Naive B cell (primary cell): ENCODE measurements around the gene MT1HL1. TPM values are rescaled to one million over a fixed set of nuclear protein-coding genes. Genes with fewer than 3 reads are reported as not detected.

Experiments used
- ATAC-seq, 2 donors: fragments of 150-1000 bp; cut with Tn5 transposase; 2 replicates each; pipeline ENCODE4 v1.10.0; 2021; ENCODE audit warnings: low read depth in 2 of 2, mild to moderate bottlenecking in 2 of 2, moderate library complexity in 2 of 2
- DNase-seq: peaks from one replicate; pipeline ENCODE4 v3.0.0; 2022
- H3K27ac Mint-ChIP-seq, 6 donors: one replicate each; pipeline ENCODE4 v1.8.0; 2020 to 2022; ENCODE audit warnings: mild to moderate bottlenecking in 6 of 6, mixed read lengths in 6 of 6, moderate library complexity in 5 of 6, inconsistent platforms in 2 of 6
- H3K27me3 Mint-ChIP-seq, 3 donors: one replicate each; pipeline ENCODE4 v1.8.0; 2021 to 2022; ENCODE audit warnings: mixed read lengths in 3 of 3, mild to moderate bottlenecking in 1 of 3
- H3K36me3 Mint-ChIP-seq, 2 donors: one replicate each; pipeline ENCODE4 v1.8.0; 2020 to 2022; ENCODE audit warnings: mixed read lengths in 2 of 2, inconsistent platforms in 1 of 2, mild to moderate bottlenecking in 1 of 2
- H3K4me1 Mint-ChIP-seq, 3 donors: one replicate each; pipeline ENCODE4 v1.8.0; 2020 to 2022; ENCODE audit warnings: mixed read lengths in 3 of 3, inconsistent platforms in 1 of 3, mild to moderate bottlenecking in 1 of 3, moderate library complexity in 1 of 3
- H3K4me3 Mint-ChIP-seq, 8 donors: one replicate each; pipeline ENCODE4 v1.8.0; 2020 to 2022; ENCODE audit warnings: mild to moderate bottlenecking in 8 of 8, mixed read lengths in 8 of 8, moderate library complexity in 8 of 8, inconsistent platforms in 2 of 8
- H3K9me3 Mint-ChIP-seq, 7 donors: one replicate each; pipeline ENCODE4 v1.8.0; 2020 to 2022; ENCODE audit warnings: mixed read lengths in 7 of 7, mild to moderate bottlenecking in 5 of 7, inconsistent platforms in 2 of 7, moderate library complexity in 1 of 7
- polyA plus RNA-seq, 6 donors: library from polyadenylated mRNA; unstranded; fragments of 300-500 nt; fragmentation: Illumina TruSeq; gene quantifications; one replicate each; pipeline ENCODE4 v1.2.3, GENCODE V29; 2021; ENCODE audit warnings: low read depth in 6 of 6

Gene MT1HL1
- polyA plus RNA-seq, 6 donors from 2014 or later: not detected

DNA sequence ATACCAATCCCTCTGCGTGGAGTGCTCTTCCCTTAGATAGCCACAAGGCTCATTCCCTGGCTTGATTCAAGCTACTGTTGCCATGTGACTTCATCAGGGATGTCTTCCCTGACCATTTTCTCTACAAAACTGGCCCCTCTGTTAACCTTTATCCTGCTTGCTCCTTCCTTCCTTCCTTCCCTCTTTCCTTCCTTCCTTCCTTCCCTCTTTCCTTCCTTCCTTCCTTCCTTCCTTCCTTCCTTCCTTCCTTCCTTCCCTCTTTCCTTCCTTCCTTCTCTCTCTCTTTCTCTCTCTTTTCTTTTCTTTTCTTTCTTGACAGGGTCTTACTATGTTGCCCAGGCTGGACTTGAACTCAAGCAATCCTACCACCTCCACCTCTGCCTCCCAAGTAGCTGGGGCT, 31.5 kb upstream of the MT1HL1 start:
- Mint-ChIP-seq H3K9me3 (no peaks in the 10 kb centered on the region), H3K36me3 (no peaks in the 10 kb centered on the region), H3K4me1 (no peaks in the 10 kb centered on the region), H3K4me3 (no peak overlapping the region), H3K27me3 (peaks cover 6 to 16% (median 13%) of the 10 kb centered on the region in 3 donors), H3K27ac (no peak overlapping the region)
- DNase-seq (no peak), ATAC-seq (no peak)

DNA sequence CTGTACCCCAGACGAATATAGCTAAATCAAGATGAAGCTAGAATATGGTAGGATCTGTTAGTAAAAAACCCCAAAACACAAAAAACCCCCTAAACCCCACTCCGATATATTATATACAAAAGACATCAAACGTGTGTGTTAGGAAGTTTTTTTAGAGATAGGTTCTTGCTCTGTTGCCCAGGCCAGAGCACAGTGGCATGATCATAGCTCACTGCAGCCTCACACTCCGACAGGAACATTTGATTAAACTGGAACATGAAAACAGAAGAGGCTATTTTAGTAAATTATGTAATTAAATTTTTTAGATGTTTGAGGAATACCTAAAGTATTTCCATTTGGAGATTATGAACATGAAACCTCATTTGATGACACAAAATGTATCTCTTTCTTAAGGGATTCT, 29.6 kb upstream of the MT1HL1 start:
- no peaks in the 10 kb centered on the region for H3K4me1 Mint-ChIP-seq
- no peak overlapping the region for H3K4me3 Mint-ChIP-seq
- peaks cover 0 to 9% (median 0%) of the 10 kb centered on the region in 7 donors for H3K9me3 Mint-ChIP-seq
- H3K36me3 Mint-ChIP-seq: no peaks in the 10 kb centered on the region
- no peak for ATAC-seq
- no peak for DNase-seq
- peaks cover 7 to 21% (median 16%) of the 10 kb centered on the region in 3 donors for H3K27me3 Mint-ChIP-seq
- H3K27ac Mint-ChIP-seq: no peak overlapping the region

DNA sequence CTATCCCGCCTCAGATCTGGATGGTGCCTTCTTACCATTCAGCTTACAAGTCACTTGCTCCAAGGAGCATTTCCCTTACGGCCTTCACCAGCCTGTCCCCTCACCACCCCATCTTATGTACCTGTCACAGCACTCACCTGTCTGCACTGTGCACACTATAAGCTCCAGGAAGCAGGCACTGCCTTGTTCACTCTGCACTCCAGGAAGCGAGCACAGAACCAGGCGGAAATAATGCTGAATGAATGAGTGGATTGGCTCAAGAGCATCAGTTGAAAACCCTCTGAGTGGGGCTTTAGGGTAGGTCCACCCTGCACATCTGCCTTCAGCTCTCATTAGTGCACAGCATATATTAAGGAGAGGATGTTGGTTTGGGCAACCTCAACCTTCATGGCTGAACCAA, 28.8 kb upstream of the MT1HL1 start:
- Mint-ChIP-seq H3K4me3 (no peak overlapping the region), H3K27me3 (peaks cover 7 to 24% (median 16%) of the 10 kb centered on the region in 3 donors), H3K36me3 (no peaks in the 10 kb centered on the region), H3K9me3 (peaks cover 0 to 9% (median 0%) of the 10 kb centered on the region in 7 donors), H3K27ac (no peak overlapping the region), H3K4me1 (no peaks in the 10 kb centered on the region)
- DNase-seq (no peak), ATAC-seq (no peak)

DNA sequence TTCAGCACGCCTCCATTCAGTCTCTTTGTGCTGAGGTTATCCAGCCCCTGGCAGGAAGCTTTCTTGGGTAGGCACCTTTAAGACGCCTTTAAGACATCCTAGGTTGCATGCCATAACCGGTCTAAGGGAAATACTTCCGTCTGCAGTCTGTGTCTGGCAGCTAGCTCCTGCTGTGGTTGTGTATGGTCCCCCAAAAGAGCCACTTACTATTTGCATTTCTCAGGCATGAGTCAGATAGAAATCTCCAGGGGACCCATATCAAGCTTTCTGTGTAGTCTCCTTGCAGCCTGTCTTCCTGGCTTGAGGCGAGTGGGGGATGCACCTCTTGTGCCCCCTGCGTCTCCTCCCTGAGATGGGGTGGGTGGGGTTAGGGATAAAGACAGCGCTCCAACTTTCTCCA, 27.8 kb upstream of the MT1HL1 start:
- H3K4me3 Mint-ChIP-seq: no peak overlapping the region
- no peaks in the 10 kb centered on the region for H3K4me1 Mint-ChIP-seq
- no peak for DNase-seq
- H3K27me3 Mint-ChIP-seq: peaks cover 7 to 30% (median 16%) of the 10 kb centered on the region in 3 donors
- no peak for ATAC-seq
- H3K36me3 Mint-ChIP-seq: no peaks in the 10 kb centered on the region
- H3K9me3 Mint-ChIP-seq: peaks cover 0 to 13% (median 2%) of the 10 kb centered on the region in 7 donors
- no peak overlapping the region for H3K27ac Mint-ChIP-seq

DNA sequence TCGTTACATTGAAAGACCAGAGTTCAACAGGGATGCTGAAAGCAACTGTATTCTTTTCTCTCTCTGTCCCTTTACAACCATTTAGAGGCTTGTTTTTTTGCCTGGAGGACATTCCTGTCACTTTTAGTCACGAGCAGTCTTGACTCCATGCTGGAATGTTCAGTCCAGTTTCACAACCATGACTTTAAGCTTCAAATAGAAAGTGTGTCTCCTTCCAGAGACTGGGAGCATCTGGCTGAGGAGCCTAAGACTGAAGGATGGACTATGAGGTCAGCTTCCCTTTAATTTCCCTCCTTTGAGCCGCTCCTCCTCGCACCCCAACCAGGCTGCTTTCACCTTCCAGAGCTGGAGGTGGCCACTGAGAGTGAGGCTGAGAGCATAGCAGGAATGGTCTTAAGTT, 27.2 kb upstream of the MT1HL1 start:
- DNase-seq (no peak), ATAC-seq (no peak)
- H3K4me3 Mint-ChIP-seq: no peak overlapping the region
- H3K36me3 Mint-ChIP-seq: no peaks in the 10 kb centered on the region
- H3K27me3 Mint-ChIP-seq: peaks cover 7 to 30% (median 16%) of the 10 kb centered on the region in 3 donors
- no peaks in the 10 kb centered on the region for H3K4me1 Mint-ChIP-seq
- H3K9me3 Mint-ChIP-seq: peaks cover 0 to 13% (median 2%) of the 10 kb centered on the region in 7 donors
- no peak overlapping the region for H3K27ac Mint-ChIP-seq

DNA sequence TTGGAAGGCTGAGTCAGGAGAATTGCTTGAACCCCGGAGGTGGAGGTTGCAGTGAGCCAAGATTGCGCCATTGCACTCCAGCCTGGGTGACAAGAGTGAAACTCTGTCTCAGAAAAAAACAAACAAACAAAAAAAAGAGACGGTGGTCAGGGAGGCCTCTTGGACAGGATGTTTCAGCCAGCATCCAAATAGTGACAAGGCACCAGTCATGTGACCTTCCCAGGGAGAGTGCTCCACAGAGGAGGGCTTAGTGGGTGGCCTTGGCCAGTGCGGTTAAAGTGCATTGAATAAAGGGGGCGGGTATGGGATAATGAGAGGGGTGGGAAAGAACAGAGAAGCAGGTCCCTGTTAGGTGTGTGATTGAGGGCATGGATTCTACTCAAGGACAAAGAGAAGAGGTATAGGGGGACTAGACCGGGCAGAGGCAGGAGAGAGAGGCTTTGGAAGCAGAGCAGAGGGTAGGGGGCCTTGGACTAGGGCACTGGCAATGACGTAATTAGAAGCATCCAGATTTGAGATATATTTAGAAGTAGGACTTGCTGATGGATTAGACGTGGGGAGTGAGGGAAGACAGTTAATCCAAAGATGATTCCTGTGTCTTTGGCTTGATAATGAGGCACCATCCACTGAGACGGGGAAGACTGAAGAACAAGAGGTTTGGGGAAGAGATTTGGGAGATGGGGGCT, 25.8 kb upstream of the MT1HL1 start:
- Mint-ChIP-seq H3K9me3 (peaks cover 5 to 13% (median 8%) of the 10 kb centered on the region in 7 donors), H3K27ac (no peak overlapping the region), H3K27me3 (peaks cover 7 to 30% (median 16%) of the 10 kb centered on the region in 3 donors), H3K4me3 (no peak overlapping the region), H3K36me3 (peaks cover 0 to 8% of the 10 kb centered on the region in 2 donors), H3K4me1 (no peaks in the 10 kb centered on the region)
- DNase-seq: no peak
- no peak for ATAC-seq

DNA sequence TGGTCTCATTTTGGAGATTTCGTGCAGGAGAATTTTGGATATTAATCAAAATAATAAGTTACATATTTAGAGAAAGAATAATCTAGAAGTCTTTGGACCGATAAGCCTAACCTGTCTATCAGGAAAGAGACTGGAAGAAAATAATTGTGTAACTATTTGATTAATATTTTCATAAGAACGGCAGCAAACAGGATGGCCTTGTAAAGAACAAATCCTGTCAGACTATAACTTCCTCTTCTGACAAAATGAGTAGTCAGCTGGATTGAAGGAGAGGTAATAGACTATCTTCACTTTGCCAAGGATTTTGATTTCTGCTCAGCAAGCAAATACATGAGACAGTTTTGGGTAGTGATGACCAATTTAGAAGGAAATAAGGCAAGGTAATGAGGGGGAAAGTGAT, 25.0 kb upstream of the MT1HL1 start:
- Mint-ChIP-seq H3K36me3 (peaks cover 0 to 8% of the 10 kb centered on the region in 2 donors), H3K4me1 (no peaks in the 10 kb centered on the region), H3K4me3 (no peak overlapping the region), H3K27ac (no peak overlapping the region), H3K9me3 (peaks cover 5 to 13% (median 8%) of the 10 kb centered on the region in 7 donors), H3K27me3 (peaks cover 7 to 30% (median 16%) of the 10 kb centered on the region in 3 donors)
- ATAC-seq: no peak
- DNase-seq: no peak

DNA sequence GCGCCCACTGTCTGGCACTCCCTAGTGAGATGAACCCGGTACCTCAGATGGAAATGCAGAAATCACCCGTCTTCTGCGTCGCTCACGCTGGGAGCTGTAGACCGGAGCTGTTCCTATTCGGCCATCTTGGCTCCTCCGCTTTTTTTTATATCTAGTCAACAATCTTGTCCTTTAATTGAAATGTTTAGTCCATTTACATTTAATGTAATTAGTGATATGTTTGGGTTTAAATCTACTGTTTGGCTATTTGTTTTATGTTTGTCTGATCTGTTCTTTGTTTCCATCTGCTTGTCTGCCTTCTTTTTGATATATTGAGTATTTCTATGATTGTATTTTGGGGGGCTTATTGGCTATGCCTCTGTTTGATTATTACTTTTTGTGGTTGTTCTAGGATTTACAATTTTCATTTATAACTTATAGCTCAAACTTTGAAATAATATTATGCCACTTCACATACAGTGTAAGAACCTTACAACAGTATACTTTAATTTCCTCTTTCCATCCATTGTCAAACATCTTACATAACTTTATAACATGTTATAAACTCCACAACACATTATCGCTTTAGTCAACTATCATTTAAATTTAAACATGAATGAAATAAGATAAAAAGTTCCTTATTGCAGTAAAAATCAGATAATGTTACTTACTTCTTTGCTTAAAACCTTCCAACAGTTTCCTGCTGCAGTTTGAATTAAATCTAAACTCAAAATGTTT, 21.3 kb upstream of the MT1HL1 start:
- Mint-ChIP-seq H3K4me3 (no peak overlapping the region), H3K4me1 (no peaks in the 10 kb centered on the region), H3K36me3 (peaks cover 0 to 8% of the 10 kb centered on the region in 2 donors), H3K9me3 (peaks cover 5 to 13% (median 8%) of the 10 kb centered on the region in 7 donors), H3K27ac (no peak overlapping the region), H3K27me3 (peaks cover 0 to 19% (median 15%) of the 10 kb centered on the region in 3 donors)
- no peak for DNase-seq
- ATAC-seq: no peak

DNA sequence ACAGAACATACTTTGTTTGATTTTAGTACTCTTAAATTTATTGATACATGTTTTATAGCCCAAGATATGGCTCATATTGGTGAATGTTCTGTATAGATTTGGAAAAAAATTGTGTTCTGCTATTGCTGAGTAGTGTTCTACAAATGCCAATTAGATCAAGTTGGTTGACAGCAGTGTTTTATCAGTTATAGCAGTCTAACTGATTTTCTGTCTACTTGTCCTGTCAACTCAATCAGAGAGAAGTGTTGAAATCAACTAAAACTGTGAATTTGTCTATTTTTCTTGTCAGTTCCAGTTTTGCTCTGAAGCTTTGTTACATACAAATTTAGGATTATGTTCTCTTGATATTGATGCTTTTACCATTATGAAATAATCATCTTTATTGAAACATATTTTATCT, 14.7 kb upstream of the MT1HL1 start:
- DNase-seq (no peak), ATAC-seq (no peak)
- Mint-ChIP-seq H3K27ac (no peak overlapping the region), H3K36me3 (no peaks in the 10 kb centered on the region), H3K4me1 (no peaks in the 10 kb centered on the region), H3K4me3 (no peak overlapping the region), H3K9me3 (peaks cover 0 to 2% (median 0%) of the 10 kb centered on the region in 7 donors), H3K27me3 (no peaks in the 10 kb centered on the region)

DNA sequence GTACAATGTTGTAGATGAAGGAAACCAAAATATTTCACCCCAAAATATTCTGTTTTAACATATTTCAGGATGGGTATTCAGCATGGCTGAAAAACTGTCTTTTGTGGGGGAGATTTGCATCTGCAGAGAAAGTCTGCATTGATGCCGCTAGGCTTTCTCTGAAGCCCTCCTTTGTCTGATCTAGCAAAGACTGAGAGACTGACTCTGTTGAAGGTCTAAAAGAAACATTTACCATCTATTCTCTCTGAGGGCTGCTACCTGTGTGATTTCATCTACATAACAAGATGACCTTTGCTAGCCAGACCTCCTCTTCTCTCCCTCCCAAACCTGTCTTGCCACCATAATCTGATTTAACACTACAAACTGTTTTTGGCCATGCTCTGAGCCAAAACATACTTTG, 12.4 kb upstream of the MT1HL1 start:
- ATAC-seq: no peak
- no peaks in the 10 kb centered on the region for H3K4me1 Mint-ChIP-seq
- peaks cover 0 to 2% (median 0%) of the 10 kb centered on the region in 7 donors for H3K9me3 Mint-ChIP-seq
- H3K27me3 Mint-ChIP-seq: no peaks in the 10 kb centered on the region
- H3K36me3 Mint-ChIP-seq: no peaks in the 10 kb centered on the region
- H3K4me3 Mint-ChIP-seq: no peak overlapping the region
- no peak overlapping the region for H3K27ac Mint-ChIP-seq
- DNase-seq: no peak

DNA sequence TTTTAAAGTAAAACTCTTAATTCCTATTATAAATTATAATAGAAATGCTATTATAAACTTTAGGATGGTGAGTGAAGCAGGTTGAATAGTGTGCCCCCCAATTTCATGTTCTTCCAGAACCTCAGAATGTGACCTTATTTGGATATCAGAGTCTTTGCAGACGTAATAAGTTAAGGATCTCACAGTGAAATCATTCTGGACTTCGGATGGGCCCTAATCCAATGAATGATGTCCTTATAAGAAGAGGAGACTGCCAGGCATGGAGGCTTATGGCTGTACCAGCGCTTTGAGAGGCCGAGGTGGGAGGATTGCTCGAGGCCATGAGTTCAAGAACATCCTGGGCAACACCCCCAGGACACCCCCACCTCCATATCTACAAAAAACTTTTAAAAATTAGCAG, 9.4 kb upstream of the MT1HL1 start:
- no peak overlapping the region for H3K4me3 Mint-ChIP-seq
- no peaks in the 10 kb centered on the region for H3K36me3 Mint-ChIP-seq
- H3K9me3 Mint-ChIP-seq: peaks cover 0 to 2% (median 0%) of the 10 kb centered on the region in 7 donors
- DNase-seq (no peak), ATAC-seq (no peak)
- no peak overlapping the region for H3K27ac Mint-ChIP-seq
- H3K27me3 Mint-ChIP-seq: no peaks in the 10 kb centered on the region
- no peaks in the 10 kb centered on the region for H3K4me1 Mint-ChIP-seq

DNA sequence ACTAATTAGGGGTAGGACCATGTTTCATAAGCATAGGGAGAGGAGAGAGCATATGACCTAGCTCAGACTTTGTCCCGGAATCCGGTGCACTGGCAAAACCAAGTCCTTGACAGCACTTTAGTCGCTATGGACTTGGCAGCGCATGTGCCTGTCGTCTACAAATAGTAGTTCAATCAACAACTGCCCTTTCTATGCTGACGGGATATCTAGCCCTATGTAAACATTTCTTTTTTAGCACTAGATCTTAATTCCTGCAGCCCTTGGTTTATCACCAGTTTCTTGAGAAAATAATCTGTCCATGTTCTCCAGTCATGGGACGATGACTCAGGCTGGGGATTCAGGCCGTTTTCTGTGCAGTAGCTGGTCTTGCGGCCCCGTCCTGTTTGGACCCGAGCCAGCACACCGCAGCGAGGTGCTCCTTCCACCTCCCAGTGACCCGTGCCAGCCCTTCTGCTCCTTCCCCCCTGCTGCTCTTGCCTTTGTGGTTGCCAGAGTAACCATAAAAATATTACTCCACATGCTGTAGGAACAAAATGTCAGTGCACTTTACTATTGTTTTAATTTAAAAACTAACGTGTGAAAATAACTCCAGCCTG, 8.6 kb upstream of the MT1HL1 start:
- H3K4me1 Mint-ChIP-seq: no peaks in the 10 kb centered on the region
- no peak for DNase-seq
- no peak overlapping the region for H3K27ac Mint-ChIP-seq
- no peak for ATAC-seq
- H3K27me3 Mint-ChIP-seq: no peaks in the 10 kb centered on the region
- H3K4me3 Mint-ChIP-seq: no peak overlapping the region
- no peaks in the 10 kb centered on the region for H3K36me3 Mint-ChIP-seq
- peaks cover 0 to 5% (median 0%) of the 10 kb centered on the region in 7 donors for H3K9me3 Mint-ChIP-seq

DNA sequence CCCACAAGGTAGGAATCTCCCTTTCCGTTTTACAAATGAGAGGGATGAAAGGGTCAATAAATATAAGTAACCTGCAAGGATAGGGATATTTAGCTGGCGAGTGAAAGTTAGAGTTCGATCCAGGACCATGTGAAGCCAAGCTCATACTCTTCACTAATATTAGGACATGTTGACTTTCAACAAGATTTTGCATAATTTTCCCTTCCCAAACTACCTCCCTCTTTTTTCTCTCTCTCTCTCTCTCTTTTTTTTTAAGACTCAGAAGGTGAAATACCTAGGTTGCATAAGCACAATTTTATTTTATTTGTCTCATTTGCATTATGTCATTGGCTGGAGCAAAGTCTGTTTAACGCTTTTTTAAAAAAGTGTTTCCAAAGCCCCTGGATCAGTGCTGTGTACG, 8.1 kb upstream of the MT1HL1 start:
- Mint-ChIP-seq H3K4me3 (no peak overlapping the region), H3K27ac (no peak overlapping the region), H3K27me3 (no peaks in the 10 kb centered on the region), H3K36me3 (no peaks in the 10 kb centered on the region), H3K9me3 (peaks cover 0 to 5% (median 0%) of the 10 kb centered on the region in 7 donors), H3K4me1 (no peaks in the 10 kb centered on the region)
- DNase-seq (no peak), ATAC-seq (no peak)

DNA sequence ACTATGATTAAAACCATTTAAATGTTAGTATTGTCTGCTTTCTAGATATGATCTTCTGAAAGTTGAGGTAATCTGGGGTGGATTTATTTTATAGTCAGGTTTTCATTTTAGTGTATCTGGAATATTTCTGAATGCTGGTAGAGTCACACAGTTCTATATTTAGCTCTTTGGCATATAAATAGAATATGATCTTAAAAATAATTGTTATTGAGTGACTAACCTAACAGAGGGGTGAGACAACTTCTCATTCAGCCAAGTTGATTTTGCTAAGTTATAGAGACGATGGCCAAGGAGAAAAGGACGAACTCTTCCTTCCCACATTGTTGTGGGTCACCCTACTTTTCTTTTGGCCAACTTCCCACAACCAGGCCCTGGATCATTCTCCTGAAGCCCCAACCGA, 7.2 kb upstream of the MT1HL1 start:
- Mint-ChIP-seq H3K27me3 (no peaks in the 10 kb centered on the region), H3K36me3 (no peaks in the 10 kb centered on the region), H3K9me3 (peaks cover 0 to 5% (median 0%) of the 10 kb centered on the region in 7 donors), H3K4me3 (no peak overlapping the region), H3K27ac (no peak overlapping the region), H3K4me1 (no peaks in the 10 kb centered on the region)
- DNase-seq (no peak), ATAC-seq (no peak)
